Stimulated activated CD4-positive, alpha-beta T cell treated with anti-CD3 and anti-CD28 coated beads, Interleukin-2, amount 100 ng/mL, for 4 hours (primary cell): Measurements from ENCODE around the gene ILF2.
"Not testable (repeated sequence)": the region's sequence is repeated elsewhere in the genome, so short reads cannot be mapped to it uniquely, and the experiment has no call there.

Experiments
- DNase-seq: peaks from one replicate; pipeline ENCODE4 v3.0.0-alpha.2; 2020; ENCODE audit warnings: low read depth

ILF2 gene

GRCh38 chr1:153649137-153649862 lies 21.5 kb downstream of the ILF2 start:
- DNase-seq, result no peak

GRCh38 chr1:153648000-153648643 lies 22.7 kb downstream of the ILF2 start:
- DNase-seq, result no peak

- DNase-seq, result no peak
These were observed 23.5 kb downstream of the ILF2 start for GRCh38 chr1:153647346-153647714.

GRCh38 chr1:153646672-153647345 lies 24.0 kb downstream of the ILF2 start:
- no peak for DNase-seq

DNA sequence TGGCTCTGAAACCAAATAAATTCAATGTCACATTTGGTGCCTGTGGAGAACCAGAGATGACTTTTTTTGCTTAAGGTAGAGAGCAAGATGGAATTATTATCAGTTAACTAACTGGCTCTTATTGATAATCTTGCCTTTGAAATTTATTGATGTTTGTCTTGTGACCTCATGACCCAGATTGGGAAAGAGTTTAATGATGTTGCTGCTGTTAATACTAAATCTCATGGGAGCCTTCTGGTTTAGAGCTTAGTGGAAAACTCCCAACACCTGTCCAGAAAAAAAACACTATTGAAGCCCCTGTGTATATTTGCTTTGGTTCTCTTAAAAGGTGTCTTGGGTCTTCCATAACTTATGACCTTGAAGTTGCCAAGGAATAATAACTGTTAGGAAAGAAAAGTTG lies 27.0 kb downstream of the ILF2 start:
- no peak for DNase-seq

GRCh38 chr1:153643100-153643499 lies 27.7 kb downstream of the ILF2 start:
- DNase-seq, result no peak

DNA sequence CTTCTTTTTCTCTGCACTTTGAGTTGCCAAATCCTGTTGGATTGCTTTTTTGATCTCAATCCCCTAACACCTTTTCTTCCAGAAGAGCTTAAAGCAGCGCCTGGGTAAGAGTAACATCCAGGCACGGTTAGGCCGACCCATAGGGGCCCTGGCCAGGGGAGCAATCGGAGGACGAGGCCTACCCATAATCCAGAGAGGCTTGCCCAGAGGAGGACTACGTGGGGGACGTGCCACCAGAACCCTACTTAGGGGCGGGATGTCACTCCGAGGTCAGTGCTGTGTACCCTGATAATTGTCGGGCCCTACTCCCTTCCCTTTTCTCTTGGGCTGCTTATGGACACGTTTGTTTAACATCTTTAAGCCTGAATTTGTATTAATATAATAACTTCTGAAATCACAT lies 28.6 kb downstream of the ILF2 start:
- no peak for DNase-seq

DNA sequence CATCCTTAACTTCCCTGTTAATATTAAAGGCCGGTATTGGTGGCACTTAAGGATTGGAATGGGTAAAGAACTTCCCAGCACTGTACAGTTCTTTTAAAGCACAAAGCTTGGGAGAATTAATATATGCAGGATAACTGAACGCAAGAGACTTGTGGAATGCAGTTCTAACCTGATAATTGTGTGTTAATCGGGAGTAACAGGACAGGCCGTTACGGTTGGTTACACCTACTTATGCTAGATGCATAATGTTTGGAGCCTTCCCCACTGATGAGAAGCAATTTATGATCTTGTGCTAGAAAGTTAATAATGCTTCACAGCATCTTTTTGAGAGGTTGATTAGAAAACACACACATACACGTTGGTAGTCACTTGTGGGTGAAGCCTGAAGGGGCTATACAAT lies 29.9 kb downstream of the ILF2 start:
- DNase-seq, result no peak

DNA sequence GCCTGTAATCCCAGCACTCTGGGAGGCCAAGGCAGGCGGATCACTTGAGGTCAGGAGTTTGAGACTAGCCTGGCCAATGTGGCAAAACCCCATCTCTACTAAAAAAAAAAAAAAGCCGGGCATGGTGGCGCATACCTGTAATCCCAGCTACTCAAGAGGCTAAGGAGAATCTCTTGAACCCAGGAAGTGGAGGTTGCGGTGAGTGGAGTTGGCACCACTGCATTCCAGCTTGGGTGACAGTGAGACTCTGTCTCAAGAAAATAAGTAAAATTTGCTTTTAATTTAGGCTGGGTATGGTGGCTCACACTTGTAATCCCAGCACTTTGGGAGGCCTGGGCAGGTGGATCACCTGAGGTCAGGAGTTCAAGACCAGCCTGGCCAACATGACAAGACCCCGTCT lies 30.6 kb downstream of the ILF2 start:
- DNase-seq, result not testable (repeated sequence)

DNA sequence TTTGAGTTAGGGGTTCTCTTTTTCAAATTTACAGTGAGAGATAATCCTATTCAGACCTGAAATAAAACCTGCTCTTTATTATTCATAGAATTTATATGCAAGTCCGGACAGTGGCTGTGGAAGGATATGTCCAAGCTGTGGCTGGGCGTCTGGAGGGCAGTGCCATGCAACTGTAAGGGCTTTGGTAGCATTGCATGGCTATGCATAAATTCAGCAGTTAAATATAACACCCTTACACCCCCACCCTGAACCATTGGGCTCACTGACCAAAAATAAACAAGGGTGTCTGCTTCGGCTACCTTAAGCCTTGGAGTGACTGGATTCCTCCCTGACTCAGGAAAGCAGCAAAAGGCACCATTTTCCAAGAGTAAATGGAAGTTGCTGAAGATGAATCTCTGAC lies 31.5 kb downstream of the ILF2 start:
- no peak for DNase-seq

DNA sequence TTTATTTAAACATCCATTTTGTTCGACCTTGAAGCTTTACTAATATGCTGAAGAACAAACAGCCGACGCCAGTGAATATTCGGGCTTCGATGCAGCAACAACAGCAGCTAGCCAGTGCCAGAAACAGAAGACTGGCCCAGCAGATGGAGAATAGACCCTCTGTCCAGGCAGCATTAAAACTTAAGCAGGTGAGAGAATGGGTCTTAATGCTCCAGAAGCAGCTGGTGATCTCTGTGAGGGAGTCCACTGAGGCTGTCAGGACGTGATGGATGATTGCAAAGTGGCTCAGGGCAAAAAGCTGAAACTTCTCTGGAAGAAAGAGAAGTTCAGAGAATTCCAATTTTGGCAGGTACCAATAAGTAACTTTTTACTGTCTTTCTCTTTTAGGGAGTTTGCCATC lies 32.5 kb downstream of the ILF2 start:
- DNase-seq, result no peak

DNA sequence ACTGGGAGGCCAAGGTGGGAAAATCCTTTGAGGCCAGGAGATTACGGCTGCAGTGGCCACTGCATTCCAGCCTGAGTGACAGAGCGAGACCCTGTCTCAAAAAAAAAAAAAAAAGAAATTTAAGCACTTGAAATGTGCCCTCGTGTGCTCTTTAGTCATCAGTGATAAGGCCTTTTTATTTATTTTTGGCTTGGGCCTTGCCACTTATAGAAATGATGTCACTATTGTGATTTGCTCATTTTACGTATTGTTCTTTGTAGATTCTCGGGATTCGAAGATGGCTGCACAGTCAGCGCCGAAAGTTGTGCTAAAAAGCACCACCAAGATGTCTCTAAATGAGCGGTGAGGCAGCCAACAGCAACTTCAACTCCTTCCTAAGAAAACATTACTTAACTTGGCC lies 34.5 kb downstream of the ILF2 start:
- DNase-seq, result no peak

- DNase-seq, result no peak
These were observed 34.9 kb downstream of the ILF2 start for GRCh38 chr1:153635872-153636271.

- peak; percentile 94 for DNase-seq
These were observed 36.8 kb downstream of the ILF2 start, which contains the start of gene CHTOP for GRCh38 chr1:153633754-153634665. CHTOP (plus strand) TSS chr1:153634066; CDS start chr1:153636589, 2,523 bp downstream.

DNA sequence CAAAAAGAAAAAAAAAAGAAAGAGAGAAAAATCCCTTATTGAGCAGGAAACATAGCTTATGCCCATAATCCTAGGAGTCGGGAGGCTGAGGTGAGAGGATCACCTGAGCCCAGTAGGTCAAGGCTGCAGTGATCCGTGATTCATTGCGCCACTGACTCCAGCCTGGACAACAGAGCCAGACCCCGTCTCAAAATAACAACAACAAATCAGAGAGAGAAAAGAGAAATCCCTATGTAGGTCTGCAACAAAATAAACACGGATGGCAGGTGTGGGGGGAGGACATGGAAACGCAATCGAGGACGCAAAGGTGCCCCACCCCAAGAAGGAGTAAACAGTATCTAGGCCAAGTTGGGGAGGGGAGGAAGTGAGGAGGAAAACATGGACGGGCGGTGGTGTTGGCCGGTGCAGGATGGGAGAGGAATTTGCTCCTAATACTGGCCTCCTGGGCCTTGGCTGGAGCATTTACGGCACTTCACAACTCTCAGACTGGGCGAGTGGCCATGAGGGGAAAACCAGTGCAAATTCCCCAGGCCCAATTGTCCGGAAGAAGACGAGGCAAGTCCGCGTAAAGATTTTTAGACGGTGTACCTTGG lies 37.5 kb downstream of the ILF2 start:
- DNase-seq, result no peak

- DNase-seq, result no peak
These were observed 39.5 kb downstream of the ILF2 start for GRCh38 chr1:153631047-153632022.

- DNase-seq, result no peak
These were observed 40.4 kb downstream of the ILF2 start for GRCh38 chr1:153630384-153630783.

- no peak for DNase-seq
These were observed 40.8 kb downstream of the ILF2 start for GRCh38 chr1:153629971-153630370.

GRCh38 chr1:153629343-153629665 lies 41.5 kb downstream of the ILF2 start:
- DNase-seq, result no peak

DNA sequence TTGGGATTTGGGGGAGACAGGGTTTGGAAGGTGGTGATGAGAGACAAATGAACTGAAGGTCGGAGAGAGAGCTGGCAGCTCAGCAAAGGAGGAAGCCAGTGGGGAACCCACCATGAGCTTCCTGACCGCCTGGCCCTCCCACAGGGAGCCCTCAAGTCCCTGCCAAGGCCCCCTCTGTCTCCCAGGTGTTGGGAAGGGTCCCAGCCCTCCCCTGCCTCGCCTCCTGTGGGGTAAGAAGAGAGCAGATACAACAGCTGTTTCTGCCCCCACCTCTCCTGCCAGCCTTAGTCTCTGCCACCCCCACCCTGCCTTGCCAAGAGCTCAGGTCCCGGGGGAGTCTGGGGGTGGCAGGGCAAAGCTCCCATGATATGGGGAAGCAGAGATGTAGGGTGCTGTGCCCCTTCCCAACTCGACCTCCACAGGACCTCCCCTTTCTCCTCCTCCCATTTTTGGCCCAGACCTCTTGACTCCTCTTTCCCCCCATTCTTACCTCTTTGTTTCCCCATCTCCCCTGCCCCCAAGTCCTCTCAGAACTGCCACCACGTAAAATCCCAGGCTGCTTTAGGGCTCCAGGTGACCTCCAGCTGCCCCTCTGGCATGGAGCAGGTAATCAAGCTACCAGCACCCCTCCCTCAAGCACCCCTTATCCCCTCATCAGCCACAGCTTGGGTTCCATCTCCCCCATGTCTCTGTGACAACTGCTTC lies 42.0 kb downstream of the ILF2 start:
- DNase-seq, result no peak
